Left renal pelvis (tissue), 4 donors: Measurements from ENCODE around the gene THADA. TPM values are rescaled to one million over a fixed set of nuclear protein-coding genes. Genes with fewer than 3 reads are reported as not detected.

Experiments
- DNase-seq, 4 donors: peaks; one replicate each; pipeline ENCODE4 v3.0.0-alpha.2; 2013; ENCODE audit warnings: low read depth in 4 of 4, low spot score in 3 of 4
- polyA plus RNA-seq, 4 donors: library from polyadenylated mRNA; unstranded; fragments of 120-200 nt; gene quantifications; one replicate each; pipeline ENCODE4 v1.2.1, GENCODE V29; 2013; ENCODE audit not compliant: insufficient read length in 4 of 4

The THADA gene
- polyA plus RNA-seq, 4 donors, result 19.9 to 38.6 (median 33.6) TPM

DNA sequence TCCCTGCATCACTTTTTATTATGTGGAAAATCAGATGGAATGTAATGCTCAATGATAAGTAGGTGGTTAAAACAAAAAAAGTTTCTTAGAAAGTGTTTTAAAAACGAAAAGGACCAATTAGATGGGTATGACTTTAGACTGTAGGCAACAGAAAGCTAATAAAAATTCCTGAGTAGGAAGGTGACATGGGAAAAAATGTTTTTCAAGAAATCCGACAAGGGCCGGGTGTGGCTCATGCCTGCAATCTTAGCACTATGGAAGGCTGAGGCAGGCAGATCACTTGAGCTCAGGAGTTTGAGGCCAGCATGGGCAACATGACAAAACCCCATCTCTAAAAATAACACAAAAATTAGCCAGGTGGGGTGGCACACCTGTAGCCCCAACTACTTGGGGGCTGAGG lies 126.1 kb downstream of the THADA start:
- no peak for DNase-seq

DNA sequence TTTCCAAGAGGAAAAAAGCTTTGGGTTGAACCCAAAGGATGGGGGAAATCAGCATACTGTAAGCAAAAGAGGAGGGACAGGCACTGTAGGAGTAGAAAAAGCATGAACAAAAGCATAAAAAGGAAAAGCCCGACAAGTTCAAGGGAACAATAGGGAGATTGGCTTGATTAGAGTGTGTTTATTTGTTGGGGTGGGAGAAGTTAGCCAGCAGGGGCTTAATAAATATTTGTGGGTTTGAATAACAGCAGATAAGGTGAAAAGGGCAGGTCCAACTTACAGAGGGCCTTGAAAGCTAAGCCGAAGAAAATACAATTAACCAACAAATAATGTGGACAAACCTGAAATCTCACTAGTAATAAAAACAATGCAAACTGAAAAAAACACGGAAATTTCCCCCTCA lies 126.7 kb downstream of the THADA start:
- no peak for DNase-seq

DNA sequence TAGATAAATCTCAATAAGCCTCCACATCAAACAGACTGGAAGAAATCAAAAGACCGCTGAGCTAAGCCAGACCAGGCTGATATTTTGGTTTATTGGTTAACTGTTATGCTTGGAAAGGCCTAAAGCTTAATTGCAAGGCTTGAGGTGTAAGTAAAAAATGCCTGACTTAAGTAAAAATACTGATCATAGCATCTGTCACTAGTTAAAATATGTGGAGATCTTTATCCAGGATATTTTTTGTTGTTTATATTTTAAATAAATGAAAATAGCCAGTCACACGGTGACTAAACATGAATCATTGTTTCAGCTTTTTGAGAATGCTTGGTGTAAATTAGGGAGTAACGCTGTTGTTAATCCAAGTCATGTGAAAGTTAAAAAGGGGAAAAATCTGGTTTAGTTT lies 127.9 kb downstream of the THADA start:
- DNase-seq, result no peak

DNA sequence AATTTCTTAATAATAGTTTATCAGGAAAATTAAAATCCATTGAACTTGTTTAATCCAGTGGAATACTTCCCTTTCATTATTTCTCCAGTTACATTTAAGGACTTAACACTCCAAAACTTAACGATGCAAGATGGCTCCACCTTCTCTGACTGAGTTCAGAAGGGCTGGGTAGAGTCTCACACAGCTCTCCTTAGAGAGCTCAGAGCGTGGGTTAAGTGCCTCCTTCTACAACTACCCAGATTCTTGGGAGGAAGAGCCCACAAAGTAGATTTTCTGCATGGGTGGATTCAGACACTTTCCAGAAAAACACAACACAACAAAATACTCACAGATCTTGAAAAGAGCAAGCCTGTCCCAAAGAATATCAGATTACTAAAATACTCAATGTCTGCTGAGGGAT lies 130.6 kb downstream of the THADA start:
- no peak for DNase-seq

DNA sequence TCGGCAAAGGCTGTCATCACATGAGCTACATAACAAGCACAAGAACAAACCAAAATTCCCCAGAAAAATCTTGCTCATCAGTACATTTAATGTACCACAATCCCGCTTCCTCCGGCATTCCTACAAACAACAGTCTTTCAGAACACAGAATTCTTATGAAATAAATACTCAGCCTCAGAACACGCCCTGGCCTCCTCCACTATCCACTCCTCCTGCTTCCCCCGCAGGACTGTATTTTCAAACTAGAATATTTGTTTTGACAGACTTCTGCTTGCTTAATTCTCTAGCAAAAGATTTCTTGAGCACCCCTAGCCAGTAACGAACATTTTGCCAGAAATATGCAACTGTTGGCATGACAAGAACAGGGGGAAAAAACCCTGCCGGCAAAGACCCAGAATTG lies 131.2 kb downstream of the THADA start:
- no peak for DNase-seq

DNA sequence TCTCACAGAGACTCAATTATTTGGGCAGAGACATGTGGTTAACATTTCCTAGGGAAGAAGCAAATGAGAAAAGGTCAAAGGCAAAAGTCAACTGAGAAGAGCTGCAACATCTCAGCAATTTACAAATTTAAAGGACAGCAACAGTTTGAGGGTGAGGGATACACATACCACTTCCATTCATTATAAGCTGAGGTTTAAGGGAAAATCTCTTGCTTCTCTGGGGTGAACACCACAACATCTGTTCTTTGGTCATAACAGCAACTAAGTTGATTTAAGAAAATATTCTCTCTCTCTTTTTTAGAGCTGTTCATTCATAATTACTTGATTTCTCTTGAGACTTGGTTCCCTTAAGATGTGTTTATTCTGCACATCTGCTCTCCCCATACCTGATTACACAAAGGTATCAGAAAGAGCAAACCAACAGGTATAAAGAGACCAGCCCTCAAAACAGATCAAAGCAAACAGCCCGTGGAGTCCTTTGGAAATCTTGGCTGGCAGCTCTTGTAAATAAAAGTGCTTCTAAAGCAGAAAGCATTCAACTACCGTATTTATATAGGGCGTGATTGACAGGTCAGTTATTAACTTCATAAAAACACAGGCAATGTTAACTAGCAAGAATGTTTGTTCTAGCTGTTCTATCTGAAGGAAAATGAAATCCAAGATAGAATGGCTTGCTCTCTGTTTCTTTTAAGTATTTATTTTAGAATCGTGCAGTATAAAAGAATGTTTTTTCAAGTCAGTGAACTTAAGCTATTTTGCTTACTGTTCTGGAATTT lies 132.8 kb downstream of the THADA start:
- DNase-seq, result peak in 1 of 4 donors; percentile 53

DNA sequence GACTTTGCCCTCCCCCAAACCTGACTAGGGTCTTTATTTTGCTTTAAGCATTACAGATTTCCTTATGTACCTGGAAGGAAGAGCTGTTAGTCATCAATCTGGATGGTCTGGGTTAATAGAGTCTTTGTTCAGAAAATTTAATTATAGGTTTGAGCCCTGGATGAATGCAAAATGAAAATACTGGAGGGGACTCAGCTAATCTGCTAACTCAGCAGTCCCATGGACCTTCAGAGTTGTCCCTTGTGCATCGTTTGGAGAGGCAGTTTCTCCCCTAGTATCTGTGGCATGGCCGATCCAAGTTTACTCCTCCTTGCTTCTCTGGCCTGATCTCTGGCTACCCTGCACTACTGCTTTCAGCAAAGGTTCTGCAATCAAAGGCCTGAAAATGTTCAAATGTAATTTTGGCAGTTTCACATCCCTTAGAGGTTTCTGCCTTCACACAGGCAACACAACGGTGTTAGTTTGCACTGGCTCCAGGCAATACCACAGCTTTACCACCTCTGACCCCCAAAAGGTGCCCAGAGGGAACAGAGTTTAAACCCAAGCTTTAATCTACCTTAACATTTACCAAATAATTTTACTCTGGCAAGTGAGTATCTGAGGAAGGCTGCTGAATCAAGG lies 134.3 kb downstream of the THADA start:
- no peak for DNase-seq

DNA sequence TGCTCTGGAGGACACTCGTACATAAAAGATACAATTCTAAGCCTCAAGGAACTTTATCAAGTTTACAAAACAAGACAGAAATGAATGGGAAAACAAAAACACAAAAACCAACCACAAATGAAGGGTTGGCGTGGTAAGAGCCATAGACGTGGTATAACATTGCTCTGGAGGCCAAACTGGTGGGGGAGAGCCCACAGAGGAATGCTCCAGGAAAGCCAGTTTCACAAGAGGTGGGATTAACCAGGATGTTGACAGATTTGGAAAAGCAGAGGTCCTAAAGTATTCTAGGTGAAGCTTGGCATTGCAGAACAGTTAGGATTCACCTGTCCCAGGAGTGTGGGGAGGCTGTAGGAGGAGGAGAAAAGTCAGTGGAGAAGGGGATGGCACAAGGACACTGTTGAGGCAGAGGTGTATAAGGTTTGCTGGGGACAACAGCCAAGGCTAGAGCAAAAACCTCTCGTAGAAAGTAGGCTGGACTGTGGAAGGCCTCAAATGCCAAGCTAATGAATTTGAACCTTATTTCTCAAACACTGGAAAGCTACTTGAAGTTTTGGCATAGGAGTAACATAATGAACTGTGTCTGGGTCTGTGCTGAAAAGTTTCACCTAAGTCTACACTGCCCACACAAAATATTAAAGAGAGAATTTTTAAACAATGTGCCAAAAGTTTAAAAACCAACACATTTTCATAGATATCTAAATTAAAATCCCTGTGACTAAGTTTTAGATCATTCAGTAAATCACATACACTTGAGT lies 135.1 kb downstream of the THADA start:
- no peak for DNase-seq

DNA sequence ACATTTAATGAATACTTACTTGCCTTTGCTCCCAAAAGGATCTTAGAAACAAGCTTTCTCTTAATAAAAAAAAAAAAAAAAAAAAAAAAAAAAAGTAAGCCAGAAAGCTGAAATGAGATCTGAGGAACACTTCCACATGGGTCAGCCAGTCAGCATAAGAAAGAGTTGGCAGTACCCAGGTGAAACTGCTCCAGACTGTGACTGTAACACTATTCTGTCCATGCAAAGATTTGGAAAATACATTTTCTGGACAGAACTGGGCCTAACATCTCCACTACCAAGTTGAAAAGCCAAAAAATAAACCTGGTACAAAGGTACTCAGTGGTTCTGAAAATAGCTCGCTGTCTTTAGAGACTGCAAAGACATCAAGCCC lies 135.7 kb downstream of the THADA start:
- DNase-seq, result no peak

DNA sequence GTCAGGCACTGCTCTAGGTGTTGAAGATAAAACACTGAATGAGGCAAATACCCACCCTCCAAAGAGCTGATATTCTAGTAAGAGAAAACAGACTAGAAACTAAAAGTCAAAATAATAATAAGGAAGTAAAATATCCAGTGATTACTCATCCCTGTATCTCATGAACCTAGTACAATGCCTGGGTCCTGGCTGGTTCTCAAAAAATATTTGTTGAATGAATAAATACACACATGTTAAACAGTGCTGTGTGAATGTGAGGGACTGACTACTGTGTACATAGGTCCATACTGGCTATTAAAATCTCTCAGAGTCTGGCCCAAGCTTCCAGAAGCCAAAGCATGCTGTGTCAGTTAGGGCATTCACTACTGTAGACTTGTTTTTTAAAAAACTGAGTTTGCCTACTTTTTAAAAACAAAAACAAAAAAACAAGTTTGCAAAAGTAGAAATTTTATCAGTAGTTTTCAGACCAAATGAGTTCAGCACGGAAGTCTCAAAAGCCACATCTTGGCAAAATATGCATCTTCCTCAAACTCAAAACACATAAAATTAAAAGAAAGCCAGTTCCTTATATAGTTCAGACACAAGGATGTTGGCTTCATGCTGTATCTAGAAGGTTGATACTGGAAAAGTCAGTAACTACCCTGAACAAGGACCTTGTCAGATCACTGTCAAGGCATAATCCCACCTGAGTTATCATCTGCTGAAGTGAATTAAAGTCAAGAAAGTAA lies 136.2 kb downstream of the THADA start:
- DNase-seq, result no peak

DNA sequence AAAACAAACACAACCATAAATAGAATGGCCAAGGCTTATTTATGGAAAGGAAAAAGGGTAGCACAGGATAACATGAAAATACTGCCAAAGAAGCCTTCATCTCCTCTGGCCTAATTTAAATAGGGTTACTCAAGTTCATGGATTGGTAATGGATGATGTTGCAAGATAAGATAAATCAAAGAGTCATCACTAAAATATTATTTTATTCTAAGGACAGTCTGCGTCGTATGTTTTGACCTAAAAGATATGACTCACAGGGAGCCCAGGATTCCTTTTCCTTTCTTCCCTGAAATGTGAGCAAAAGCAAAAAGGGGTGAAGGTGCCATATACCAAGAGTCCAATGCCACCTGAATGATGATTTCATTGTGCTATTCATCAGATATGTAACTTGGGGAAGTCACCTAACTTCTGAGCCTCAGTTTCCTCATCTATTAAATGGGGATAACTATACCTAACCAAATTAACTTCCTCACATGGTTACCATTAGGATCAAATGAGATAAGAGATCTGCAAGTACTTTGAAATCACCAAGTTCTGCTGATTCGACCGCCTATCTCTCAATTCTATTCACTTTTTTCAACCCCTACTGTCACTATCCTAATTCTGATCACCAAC lies 137.7 kb downstream of the THADA start:
- no peak for DNase-seq

DNA sequence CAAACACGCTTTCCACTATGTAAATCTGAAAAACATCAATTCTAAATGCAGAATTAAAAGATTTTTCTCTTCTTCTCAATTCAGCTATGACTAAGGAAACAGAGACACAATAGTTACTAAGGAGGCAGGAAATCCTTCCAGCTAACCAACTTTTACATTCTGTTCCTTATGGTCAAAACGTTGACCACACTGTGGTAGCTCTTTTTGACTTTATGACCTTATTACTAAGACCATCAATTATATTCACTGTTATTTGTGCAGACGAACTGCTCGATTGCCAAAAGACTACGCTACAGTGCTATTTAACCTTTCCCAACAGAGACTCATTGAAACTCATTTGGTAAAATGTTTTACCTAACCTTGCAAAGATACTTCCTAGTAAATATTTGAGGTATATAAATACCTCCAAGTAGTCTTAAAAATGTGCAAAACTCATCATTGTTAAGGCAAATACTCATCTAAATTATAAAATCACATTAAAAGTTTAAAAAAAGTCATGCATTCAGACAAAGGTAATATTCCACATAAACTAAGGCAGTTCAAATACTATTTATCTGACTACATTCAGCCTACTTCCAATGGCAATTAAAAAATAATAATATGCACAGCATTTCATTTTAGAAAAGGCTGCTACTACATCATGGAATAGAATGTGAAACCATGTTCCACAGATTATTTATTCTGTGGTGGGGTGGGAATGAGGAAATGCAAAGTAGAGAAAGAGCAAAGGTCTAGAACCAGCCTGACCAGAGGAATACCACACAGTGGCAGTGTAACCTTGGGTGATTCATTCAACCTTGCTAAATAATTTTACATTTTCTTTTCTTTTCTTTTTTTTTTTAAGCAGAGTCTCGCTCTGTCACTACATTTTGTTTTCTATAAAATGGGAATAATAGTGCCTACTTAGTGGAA lies 139.9 kb downstream of the THADA start:
- no peak for DNase-seq

DNA sequence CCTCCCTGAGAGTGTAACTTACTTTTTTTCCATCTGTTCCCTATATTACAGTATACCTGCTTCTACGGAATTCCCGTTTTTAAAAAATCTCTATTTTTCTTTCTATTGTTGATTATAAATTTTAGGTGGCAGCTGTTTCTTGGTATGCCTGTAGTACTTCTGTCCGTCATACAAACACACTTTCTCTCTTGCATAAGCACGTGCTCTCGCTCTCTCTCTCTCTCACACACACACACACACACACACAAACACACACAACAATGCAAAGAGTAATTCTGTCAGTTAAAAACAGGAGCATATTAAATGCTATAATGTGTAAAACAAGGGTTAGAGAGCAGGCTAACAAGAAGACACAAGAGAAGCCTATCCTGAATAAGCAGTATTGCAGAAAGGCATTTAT lies 140.5 kb downstream of the THADA start:
- DNase-seq, result no peak

DNA sequence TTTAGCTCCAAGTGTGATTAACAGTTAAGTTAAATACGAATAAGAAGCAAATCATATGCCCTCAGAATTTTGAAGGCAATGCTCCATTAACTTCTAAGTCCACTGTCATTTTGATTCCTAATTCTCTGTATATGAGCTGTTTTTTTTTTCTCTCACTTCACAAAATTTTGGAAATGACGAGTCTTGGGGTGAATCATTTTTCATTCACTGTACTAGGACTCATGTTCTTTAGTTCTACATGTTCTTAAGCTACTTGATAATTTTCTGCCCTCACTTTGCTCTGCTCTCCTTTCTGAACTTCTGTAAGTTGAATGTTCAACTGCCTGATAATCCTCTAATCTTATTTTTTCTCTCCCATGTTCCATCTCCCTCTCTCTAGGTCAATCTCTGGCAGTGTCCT lies 141.0 kb downstream of the THADA start:
- no peak for DNase-seq

DNA sequence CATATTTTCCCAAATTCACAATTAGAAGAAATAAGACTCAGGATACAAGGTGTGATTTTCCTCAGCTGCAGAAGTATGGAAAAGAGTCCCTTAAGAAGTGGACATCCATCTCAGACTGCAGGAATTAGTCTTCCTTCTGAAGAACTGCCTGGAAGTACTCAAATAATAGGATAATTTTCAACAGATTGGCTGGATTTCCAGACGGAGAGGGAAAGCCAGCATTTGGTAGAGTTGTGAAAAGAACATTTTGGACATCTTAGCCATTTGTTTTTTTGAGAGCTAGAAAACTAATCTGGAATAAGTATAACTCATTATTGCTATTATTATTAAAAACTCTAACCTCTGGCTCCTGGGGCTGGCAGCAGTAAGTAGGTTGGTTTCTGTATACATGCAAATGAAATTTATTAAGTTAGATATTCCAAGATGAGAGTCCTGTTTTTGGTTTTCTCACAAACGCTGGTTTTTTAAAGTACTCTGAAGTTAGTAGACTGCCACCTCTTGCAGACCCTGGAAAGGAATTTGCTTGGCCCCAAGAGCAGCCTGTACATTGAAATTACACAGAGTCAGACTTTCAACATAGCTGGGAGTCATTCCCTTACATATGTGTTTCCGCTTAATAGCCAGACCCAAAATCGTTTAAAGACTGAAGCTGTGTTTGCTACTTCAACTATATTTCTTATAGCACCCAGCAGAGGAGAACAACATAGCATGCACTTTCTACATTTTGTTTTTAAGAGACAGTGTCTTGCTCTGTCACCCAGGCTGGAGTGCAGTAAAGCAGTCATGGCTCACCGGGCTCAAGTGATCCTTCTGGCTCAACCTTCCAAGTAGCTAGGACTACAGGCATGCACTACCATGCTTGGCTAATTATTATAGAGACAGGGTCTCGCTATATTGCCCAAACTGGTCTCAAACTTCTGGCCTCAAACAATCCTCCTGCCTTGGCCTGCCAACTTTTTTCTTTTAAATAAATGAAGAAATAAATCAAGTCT lies 142.4 kb downstream of the THADA start:
- DNase-seq, result peak in 1 of 4 donors; percentile 41

DNA sequence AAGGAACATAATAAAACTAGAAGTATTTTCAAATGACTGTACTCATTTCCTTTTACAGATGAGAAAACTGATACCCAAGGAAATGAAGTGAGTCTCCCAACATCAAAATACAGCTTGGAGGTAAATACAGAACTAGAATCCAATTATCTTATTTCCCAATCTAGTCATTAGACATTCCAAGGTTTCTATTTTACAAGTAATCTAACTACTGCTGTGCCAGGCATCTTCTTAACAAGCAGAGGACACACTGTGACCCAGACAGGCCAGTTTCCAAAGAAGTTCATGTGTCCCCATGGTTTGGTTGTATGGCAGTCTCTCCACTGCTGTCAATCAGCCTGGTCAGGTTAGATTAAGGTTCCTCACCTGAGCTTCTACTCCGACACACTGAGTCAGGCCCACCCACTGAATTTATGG lies 143.5 kb downstream of the THADA start:
- no peak for DNase-seq

DNA sequence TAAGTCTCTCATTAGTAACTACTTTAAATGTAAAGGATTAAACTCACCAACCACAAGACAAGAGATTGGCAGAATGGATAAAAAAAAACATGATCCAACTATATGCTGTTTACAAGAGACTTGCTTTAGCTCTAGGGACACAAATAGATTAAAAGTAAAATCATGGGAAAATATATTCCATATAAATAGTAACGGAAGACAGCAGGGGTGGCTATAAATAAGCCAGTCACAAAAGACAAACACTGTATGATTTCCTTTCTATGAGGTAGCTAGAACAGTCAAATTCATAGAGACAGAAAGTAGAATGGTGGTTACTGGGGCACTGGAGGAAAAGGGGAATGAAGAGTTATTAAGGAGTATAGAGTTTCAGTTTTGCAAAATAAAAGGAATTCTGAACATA lies 145.2 kb downstream of the THADA start:
- no peak for DNase-seq

DNA sequence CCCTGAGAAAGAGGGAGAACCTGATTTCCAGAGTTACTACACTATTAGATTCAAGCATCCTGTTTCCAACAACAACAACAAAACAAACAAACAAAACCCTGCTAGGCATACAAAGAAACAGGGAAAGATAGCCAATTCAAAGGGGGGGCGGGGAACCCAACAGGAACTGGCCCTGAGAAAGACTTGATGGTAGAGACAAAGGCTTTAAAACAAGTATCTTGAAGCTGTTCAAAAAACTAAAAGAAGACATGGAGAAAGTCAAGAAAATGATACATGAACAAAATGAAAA lies 147.1 kb downstream of the THADA start:
- no peak for DNase-seq
